Common myeloid progenitor, CD34-positive (primary cell): ENCODE data around the gene GOLIM4.

Experiments used
- CTCF ChIA-PET: fragments of 350-600 bp; sonication (Branson Sonifier 250); formaldehyde crosslinking; loops from one replicate; lab custom pipeline; 2021; ENCODE audit warnings: antibody characterized with exemption; lab: Charles Lee
- POLR2A ChIA-PET: fragments of 350-600 bp; sonication (Branson Sonifier 250); formaldehyde crosslinking; loops from one replicate; lab custom pipeline; 2021; ENCODE audit warnings: antibody characterized with exemption; lab: Charles Lee
- DNase-seq, 3 donors: peaks; one replicate each; pipeline versions ENCODE4 v3.0.0 to v3.0.0-alpha.2; 2013
- H3K27ac ChIP-seq, 2 experiments: 1 replicate in 1 of 2; 2 replicates in 1 of 2; pipeline ENCODE4 v1.7.0; 2013; ENCODE audit warnings: inconsistent platforms in 2 of 2, low read length in 2 of 2, mild to moderate bottlenecking in 2 of 2, low read depth in 1 of 2, moderate library complexity in 1 of 2; ENCODE audit not compliant: severe bottlenecking in 2 of 2, insufficient read depth in 1 of 2, poor library complexity in 1 of 2
- H3K27me3 ChIP-seq, 5 experiments: replicated peaks in 2 of 5; 1 replicate in 3 of 5; 2 replicates in 2 of 5; pipeline versions ENCODE4 v1.6.1 to v1.7.0; 2013; ENCODE audit warnings: low read length in 4 of 5, mild to moderate bottlenecking in 2 of 5, moderate library complexity in 2 of 5, inconsistent platforms in 1 of 5; ENCODE audit not compliant: insufficient read depth in 5 of 5, control insufficient read depth in 4 of 5
- H3K36me3 ChIP-seq, 4 experiments: 1 replicate in 2 of 4; 2 replicates in 2 of 4; pipeline versions ENCODE4 v1.6.1 to v1.7.0; 2013; ENCODE audit warnings: low read length in 3 of 4, control low read depth in 1 of 4, mild to moderate bottlenecking in 1 of 4; ENCODE audit not compliant: control insufficient read depth in 4 of 4, insufficient read depth in 4 of 4
- H3K4me1 ChIP-seq, 4 experiments: 1 replicate in 3 of 4; 2 replicates in 1 of 4; pipeline versions ENCODE4 v1.6.1 to v1.7.1; 2013; ENCODE audit warnings: low read length in 3 of 4, mild to moderate bottlenecking in 3 of 4, control low read depth in 1 of 4, inconsistent platforms in 1 of 4, moderate library complexity in 1 of 4; ENCODE audit not compliant: control insufficient read depth in 4 of 4, insufficient read depth in 4 of 4; ENCODE audit errors: control extremely low read depth in 1 of 4
- H3K4me3 ChIP-seq, 7 experiments: 1 replicate in 4 of 7; 2 replicates in 3 of 7; pipeline versions ENCODE4 v1.5.1 to v1.7.0; 2013; ENCODE audit warnings: mild to moderate bottlenecking in 7 of 7, low read length in 6 of 7, moderate library complexity in 6 of 7, inconsistent platforms in 2 of 7, low read depth in 2 of 7, control low read depth in 1 of 7; ENCODE audit not compliant: insufficient read depth in 4 of 7, control insufficient read depth in 1 of 7; ENCODE audit errors: extremely low read depth in 1 of 7
- H3K9me3 ChIP-seq, 5 experiments: 1 replicate in 4 of 5; 2 replicates in 1 of 5; pipeline versions ENCODE4 v1.6.1 to v1.7.1; 2013; ENCODE audit warnings: low read length in 4 of 5, mild to moderate bottlenecking in 2 of 5, inconsistent platforms in 1 of 5, low read depth in 1 of 5, moderate library complexity in 1 of 5; ENCODE audit not compliant: control insufficient read depth in 4 of 5, insufficient read depth in 2 of 5; ENCODE audit errors: control extremely low read depth in 1 of 5
- WGBS: methylation state at CpG from one replicate; pipeline ENCODE4 v1.1.5; 2013; ENCODE audit not compliant: insufficient coverage; 5-methylcytosine and 5-hydroxymethylcytosine counted together

The GOLIM4 gene

DNA sequence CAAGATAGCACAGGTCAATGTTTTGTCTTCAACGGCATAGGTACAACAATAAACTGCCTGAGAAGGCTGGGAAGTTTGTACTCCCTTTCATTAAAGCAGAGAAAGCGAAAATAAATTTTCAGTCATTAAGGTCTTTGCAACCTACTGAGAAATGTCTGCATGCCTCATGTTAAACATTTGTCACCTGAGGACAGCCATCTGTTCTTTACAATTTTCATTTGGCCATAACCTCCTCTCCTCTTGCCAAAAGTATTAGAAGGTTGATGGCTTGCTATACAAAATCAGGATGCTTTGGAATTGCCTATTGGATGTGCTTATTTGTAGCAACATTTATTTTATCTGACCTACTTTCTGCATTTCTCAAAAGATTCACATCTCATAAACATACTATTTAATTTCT is 122.7 kb downstream of the GOLIM4 start:
- POLR2A ChIA-PET, result no interaction called here
- no peaks in the 10 kb centered on the region for H3K36me3 ChIP-seq
- no peaks in the 10 kb centered on the region for H3K9me3 ChIP-seq
- CTCF ChIA-PET, result interaction anchor here (1.3 kb wide), 1 partner anchor 14 kb away, joined by 4 read pairs; no protein-coding TSS in a partner anchor
- 94% methylated on average over 2 of the region's 2 CpGs for WGBS
- no peaks in the 10 kb centered on the region for H3K27me3 ChIP-seq
- H3K4me3 ChIP-seq, result no peak overlapping the region
- no peak for DNase-seq
- H3K27ac ChIP-seq, result no peak overlapping the region
- peaks cover 0 to 7% (median 1%) of the 10 kb centered on the region in 4 experiments for H3K4me1 ChIP-seq

GRCh38 chr3:167972502-167972901 is 123.2 kb downstream of the GOLIM4 start:
- Histone ChIP-seq H3K4me1 (peaks cover 0 to 7% (median 0%) of the 10 kb centered on the region in 4 experiments), H3K9me3 (no peaks in the 10 kb centered on the region), H3K4me3 (no peak overlapping the region), H3K36me3 (no peaks in the 10 kb centered on the region), H3K27me3 (no peaks in the 10 kb centered on the region), H3K27ac (no peak overlapping the region)
- no CpG with 5 or more reads among the region's 3 CpGs for WGBS
- peak in 2 of 3 donors; percentile 28 to 31 for DNase-seq
- ChIA-PET CTCF (interaction anchor here (1.3 kb wide), 1 partner anchor 13 kb away, joined by 4 read pairs; no protein-coding TSS in a partner anchor), POLR2A (no interaction called here)

- CTCF ChIA-PET, result no interaction called here
- Histone ChIP-seq H3K4me1 (peaks cover 0 to 7% (median 0%) of the 10 kb centered on the region in 4 experiments), H3K36me3 (no peaks in the 10 kb centered on the region), H3K27me3 (no peaks in the 10 kb centered on the region), H3K27ac (no peak overlapping the region), H3K4me3 (no peak overlapping the region), H3K9me3 (no peaks in the 10 kb centered on the region)
- DNase-seq, result no peak
- POLR2A ChIA-PET, result no interaction called here
- no CpG with 5 or more reads among the region's 1 CpG for WGBS
These were observed 126.2 kb downstream of the GOLIM4 start for GRCh38 chr3:167969548-167969947.

- H3K27me3 ChIP-seq, result no peaks in the 10 kb centered on the region
- H3K36me3 ChIP-seq, result no peaks in the 10 kb centered on the region
- H3K4me1 ChIP-seq, result peaks cover 0 to 2% (median 0%) of the 10 kb centered on the region in 4 experiments
- H3K27ac ChIP-seq, result no peak overlapping the region
- no peak for DNase-seq
- H3K9me3 ChIP-seq, result no peaks in the 10 kb centered on the region
- WGBS, result 97% methylated on average over 3 of the region's 5 CpGs
- H3K4me3 ChIP-seq, result no peak overlapping the region
- POLR2A ChIA-PET, result no interaction called here
- CTCF ChIA-PET, result no interaction called here
These were observed 128.3 kb downstream of the GOLIM4 start for GRCh38 chr3:167967257-167968036.
